GM12873 (cell line): Measurements from ENCODE around the gene CDK5.

Experiments used
- TF ChIP-seq, protein P1 (sequence below): IDR thresholded peaks from 2 replicates; pipeline ENCODE4 v1.5.1; 2012; ENCODE audit warnings: low read depth, mild to moderate bottlenecking, moderate library complexity, low read length, control low read depth; ENCODE audit not compliant: insufficient read depth; ENCODE audit errors: missing control alignments

CDK5 gene

DNA sequence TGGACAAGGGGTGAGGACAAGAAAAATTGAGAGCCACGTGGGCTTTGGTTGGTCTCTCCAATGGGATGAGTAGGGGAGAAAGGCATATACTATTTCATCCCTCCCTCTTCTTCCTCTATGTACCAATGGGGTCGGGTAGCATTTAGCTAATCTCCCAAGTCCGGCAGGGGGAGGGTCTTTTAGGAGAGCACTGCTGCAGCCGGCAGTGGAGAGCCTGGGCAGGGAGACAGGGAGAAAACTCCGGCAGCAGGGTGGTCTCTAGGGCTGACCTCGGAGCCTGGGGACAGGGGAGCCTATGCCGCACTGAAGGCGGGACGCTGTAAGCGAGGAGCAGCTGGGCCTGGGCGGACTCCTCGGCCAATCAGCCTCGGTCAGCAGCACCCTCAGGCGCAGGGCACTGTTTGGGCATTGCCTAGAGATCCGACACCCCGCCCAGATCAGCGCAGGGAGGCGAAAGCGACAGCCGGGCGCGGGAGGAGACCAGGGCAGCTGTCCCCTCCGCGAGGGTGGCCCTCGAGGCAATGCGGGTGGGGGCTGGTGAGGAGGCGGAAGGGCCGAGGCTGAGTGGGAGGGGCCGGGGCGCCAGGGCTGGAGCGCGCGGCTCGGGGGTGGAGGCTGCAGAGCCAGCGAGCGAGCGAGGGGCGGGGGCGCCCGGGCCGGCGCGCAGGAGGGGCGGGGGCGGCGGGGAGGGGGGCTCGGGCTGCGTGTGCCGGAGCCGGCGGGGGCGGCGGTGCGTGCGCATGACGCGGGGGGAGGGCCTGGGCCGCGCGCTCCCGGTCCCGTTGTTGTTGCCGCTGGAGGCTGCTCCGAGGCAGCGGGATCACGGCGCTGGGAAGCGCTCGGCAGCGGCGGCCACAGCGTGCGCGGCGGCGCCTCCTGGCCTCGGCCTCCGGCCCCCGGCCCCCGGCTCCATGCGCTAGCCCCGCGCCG lies 28.3 kb upstream of the CDK5 start, which contains the start of gene AGAP3:
AGAP3 (plus strand) TSS at position 785 of the 930 bp plus-strand sequence. CDS start 267 bp downstream, outside the sequence.
- TF ChIP-seq, protein P1, sequence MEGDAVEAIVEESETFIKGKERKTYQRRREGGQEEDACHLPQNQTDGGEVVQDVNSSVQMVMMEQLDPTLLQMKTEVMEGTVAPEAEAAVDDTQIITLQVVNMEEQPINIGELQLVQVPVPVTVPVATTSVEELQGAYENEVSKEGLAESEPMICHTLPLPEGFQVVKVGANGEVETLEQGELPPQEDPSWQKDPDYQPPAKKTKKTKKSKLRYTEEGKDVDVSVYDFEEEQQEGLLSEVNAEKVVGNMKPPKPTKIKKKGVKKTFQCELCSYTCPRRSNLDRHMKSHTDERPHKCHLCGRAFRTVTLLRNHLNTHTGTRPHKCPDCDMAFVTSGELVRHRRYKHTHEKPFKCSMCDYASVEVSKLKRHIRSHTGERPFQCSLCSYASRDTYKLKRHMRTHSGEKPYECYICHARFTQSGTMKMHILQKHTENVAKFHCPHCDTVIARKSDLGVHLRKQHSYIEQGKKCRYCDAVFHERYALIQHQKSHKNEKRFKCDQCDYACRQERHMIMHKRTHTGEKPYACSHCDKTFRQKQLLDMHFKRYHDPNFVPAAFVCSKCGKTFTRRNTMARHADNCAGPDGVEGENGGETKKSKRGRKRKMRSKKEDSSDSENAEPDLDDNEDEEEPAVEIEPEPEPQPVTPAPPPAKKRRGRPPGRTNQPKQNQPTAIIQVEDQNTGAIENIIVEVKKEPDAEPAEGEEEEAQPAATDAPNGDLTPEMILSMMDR: no peak

DNA sequence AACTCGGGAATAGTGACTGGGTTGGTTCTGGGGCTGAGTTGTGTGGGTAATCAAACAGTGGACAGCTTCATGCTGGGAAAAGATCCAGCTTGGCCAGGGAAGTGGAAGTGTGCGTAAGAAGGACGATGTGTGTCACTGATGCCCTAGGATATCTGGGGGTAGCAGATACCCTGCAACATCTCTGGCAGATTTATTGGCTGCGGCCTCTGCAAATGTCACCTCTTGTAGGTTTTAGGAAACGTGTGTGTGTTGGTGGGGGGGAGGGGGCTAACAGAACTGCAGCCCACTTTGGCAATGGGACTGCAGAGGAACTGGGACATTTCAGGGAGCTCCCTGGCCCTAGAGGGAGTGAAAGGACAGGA lies 27.6 kb upstream of the CDK5 start:
- TF ChIP-seq, protein P1: no peak

GRCh38 chr7:151083824-151084160 lies 26.1 kb upstream of the CDK5 start:
- TF ChIP-seq, protein P1: no peak

DNA sequence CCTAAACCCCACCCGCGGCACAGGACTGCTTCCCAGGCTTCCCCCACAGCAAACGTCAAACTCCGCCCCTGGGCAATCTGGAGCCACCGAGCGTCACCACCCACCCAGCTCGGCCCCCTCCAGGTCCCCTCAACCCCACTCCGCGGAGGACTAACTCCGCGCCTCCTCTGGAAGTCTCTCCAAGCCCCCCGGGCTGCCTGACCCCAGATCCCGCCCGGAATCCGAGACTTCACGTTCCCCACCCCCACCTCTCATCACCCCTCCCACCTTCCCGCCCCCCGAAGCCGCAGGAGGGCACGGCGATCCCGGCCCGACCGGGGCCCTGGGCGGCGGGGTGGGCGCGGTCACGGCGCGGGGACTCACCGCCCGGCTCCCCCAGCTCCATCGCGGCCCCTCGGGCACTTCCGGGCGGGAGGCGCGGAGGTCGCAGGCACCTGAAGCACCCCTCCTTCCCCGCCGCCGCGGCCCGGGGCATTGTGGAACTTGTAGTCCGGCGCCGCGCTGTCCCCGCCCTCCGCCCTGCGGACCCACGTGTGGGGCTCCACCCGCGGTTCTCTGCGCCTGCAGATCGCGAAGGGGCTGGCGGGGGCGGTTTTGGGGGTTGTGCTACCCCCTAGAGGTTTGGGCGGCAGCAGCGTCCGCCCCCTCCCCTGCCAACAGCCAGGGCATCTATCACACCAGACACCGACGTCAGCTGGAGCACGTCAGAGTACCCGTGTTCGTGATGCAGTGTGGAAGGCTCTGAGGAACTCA lies 25.6 kb upstream of the CDK5 start, which contains the start of gene TMUB1:
TMUB1 (minus strand) TSS at position 423 of the 753 bp plus-strand sequence. CDS start 930 bp downstream, outside the sequence.
- TF ChIP-seq, protein P1: no peak

DNA sequence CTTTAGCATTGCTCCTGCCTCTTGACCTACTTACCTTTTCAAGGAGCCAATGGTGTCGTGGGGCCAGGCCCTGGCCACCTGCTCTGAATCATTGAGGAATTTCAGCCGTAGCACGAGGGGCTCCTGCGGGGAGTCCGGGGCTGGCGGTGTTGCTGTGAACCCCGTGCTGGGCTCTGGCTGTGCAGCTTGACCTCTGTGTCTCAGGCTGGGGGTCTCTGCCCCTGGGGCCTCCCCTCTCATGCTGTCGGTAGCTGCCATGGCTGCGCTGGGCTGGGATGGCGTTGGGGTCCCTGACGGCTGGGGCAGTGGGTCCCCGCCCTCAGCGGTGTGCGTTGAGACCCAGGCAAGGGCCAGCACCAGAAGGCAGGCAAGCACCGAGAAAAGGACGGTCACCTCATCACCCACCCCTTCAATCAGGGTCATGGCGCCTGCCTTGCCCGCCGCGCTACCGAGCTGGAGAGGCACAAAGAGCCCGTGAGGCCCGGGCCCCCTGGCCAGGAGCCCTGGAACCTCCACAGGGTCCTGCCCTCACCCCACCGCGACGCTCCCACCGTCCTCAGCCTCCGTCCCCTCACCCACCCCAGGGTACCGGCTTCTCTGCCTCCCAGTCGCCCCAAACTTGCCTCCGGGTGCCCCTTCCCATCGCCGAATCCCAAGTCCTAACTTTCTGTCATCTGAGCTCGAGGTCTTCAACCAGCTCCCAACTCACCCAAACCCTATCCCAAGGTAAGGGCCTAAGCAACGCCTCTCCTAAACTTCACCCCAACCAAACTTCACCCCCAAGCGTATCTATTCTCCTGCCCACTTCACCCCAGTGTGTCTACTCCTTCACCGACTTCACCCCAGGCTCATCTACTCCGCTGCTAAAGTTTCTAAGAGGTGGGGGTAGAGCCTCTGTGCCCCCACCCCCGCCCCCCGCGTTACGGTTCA lies 24.7 kb upstream of the CDK5 start:
- TF ChIP-seq, protein P1: no peak

GRCh38 chr7:151081170-151082101 lies 23.7 kb upstream of the CDK5 start:
- TF ChIP-seq, protein P1: no peak
